IMR-90 (cell line): ENCODE measurements around the gene IKZF3. TPM values are rescaled to one million over a fixed set of nuclear protein-coding genes. Genes with fewer than 3 reads are reported as not detected.

Experiments used
- ATAC-seq: fragments of 200-7000 bp; cut with Tn5 transposase; 2 replicates; pipeline ENCODE4 v1.9.1; 2020; ENCODE audit warnings: low read depth, mild to moderate bottlenecking, moderate library complexity
- BruUV-seq: library from RNA; stranded (reverse); fragments of 400-500 nt; replicated peaks from 2 replicates; lab custom pipeline; 2021; lab: Mats Ljungman, UMichigan
- CTCF ChIA-PET: fragments of 300-600 bp; formaldehyde crosslinking; extraction: SDS; loops from one replicate; lab custom pipeline; 2021; ENCODE audit warnings: antibody characterized with exemption; lab: Yijun Ruan, JAX
- POLR2A ChIA-PET: fragments of 300-600 bp; sonication (Branson Sonifier 250); formaldehyde crosslinking; loops from one replicate; lab custom pipeline; 2022; ENCODE audit warnings: antibody characterized with exemption; ENCODE audit not compliant: unreplicated experiment; lab: Charles Lee
- DNase-seq: peaks from one replicate; pipeline ENCODE4 v3.0.0; 2013
- H2AFZ ChIP-seq: replicated peaks from 2 replicates; pipeline ENCODE3; 2013; ENCODE audit warnings: low read length, mild to moderate bottlenecking; ENCODE audit not compliant: poor library complexity
- H2AK5ac ChIP-seq: 2 replicates; pipeline ENCODE4 v1.6.1; 2013; ENCODE audit warnings: low read depth, low read length, inconsistent platforms
- H2AK9ac ChIP-seq: replicated peaks from 2 replicates; pipeline ENCODE3; 2013; ENCODE audit warnings: mild to moderate bottlenecking, low read depth, low read length, moderate library complexity; ENCODE audit not compliant: poor library complexity
- H2BK120ac ChIP-seq: 2 replicates; pipeline ENCODE4 v1.6.1; 2013; ENCODE audit warnings: low read depth, low read length, inconsistent platforms
- H2BK15ac ChIP-seq: 3 replicates; pipeline ENCODE4 v1.6.1; 2013; ENCODE audit warnings: low read depth, low read length, inconsistent platforms
- H2BK20ac ChIP-seq: 2 replicates; pipeline ENCODE4 v1.6.1; 2013; ENCODE audit warnings: low read depth, mild to moderate bottlenecking, inconsistent platforms, low read length, moderate library complexity
- H2BK5ac ChIP-seq: 2 replicates; pipeline ENCODE4 v1.6.1; 2013; ENCODE audit warnings: mild to moderate bottlenecking, low read depth, low read length, inconsistent platforms; ENCODE audit not compliant: poor library complexity, severe bottlenecking
- H3K14ac ChIP-seq: replicated peaks from 2 replicates; pipeline ENCODE4 v1.6.1; 2013; ENCODE audit warnings: low read depth, low read length, inconsistent platforms
- H3K18ac ChIP-seq: 2 replicates; pipeline ENCODE4 v1.6.1; 2013; ENCODE audit warnings: low read depth, low read length, control low read depth
- H3K23ac ChIP-seq: 2 replicates; pipeline ENCODE4 v1.6.1; 2013; ENCODE audit warnings: low read depth, low read length, inconsistent platforms
- H3K27ac ChIP-seq: 2 replicates; pipeline ENCODE4 v1.5.1; 2013; ENCODE audit warnings: mild to moderate bottlenecking, control low read depth, low read length; ENCODE audit not compliant: insufficient read depth
- H3K27me3 ChIP-seq: 2 replicates; pipeline ENCODE4 v1.6.1; 2013; ENCODE audit warnings: low read length; ENCODE audit not compliant: control insufficient read depth, insufficient read depth
- H3K36me3 ChIP-seq: 2 replicates; pipeline ENCODE4 v1.6.1; 2013; ENCODE audit warnings: low read length, mixed read lengths; ENCODE audit not compliant: control insufficient read depth, insufficient read depth
- H3K4ac ChIP-seq: 2 replicates; pipeline ENCODE4 v1.6.1; 2013; ENCODE audit warnings: low read depth, low read length, inconsistent platforms
- H3K4me1 ChIP-seq: 2 replicates; pipeline ENCODE4 v1.6.1; 2013; ENCODE audit warnings: low read length, mixed read lengths; ENCODE audit not compliant: control insufficient read depth, insufficient read depth
- H3K4me2 ChIP-seq: 2 replicates; pipeline ENCODE4 v1.6.1; 2013; ENCODE audit warnings: low read depth, mild to moderate bottlenecking, control low read depth, low read length, moderate library complexity
- H3K4me3 ChIP-seq: 2 replicates; pipeline ENCODE4 v1.5.1; 2013; ENCODE audit warnings: low read depth, mild to moderate bottlenecking, control low read depth, low read length, moderate library complexity; ENCODE audit not compliant: insufficient read depth
- H3K56ac ChIP-seq: 2 replicates; pipeline ENCODE4 v1.6.1; 2013; ENCODE audit warnings: low read length, inconsistent platforms; ENCODE audit not compliant: insufficient read depth; ENCODE audit errors: extremely low read depth
- H3K79me1 ChIP-seq, 2 experiments: 2 replicates each; pipeline ENCODE4 v1.6.1; 2013; ENCODE audit warnings: low read length in 2 of 2, inconsistent platforms in 1 of 2, low read depth in 1 of 2
- H3K9ac ChIP-seq: 2 replicates; pipeline ENCODE4 v1.6.1; 2013; ENCODE audit warnings: low read depth, low read length, control low read depth
- H3K9me1 ChIP-seq: 2 replicates; pipeline ENCODE4 v1.6.1; 2013; ENCODE audit warnings: low read length, inconsistent platforms; ENCODE audit not compliant: insufficient read depth
- H3K9me3 ChIP-seq: 2 replicates; pipeline ENCODE4 v1.6.1; 2013; ENCODE audit warnings: low read length; ENCODE audit not compliant: control insufficient read depth, insufficient read depth
- H4K20me1 ChIP-seq: 2 replicates; pipeline ENCODE4 v1.6.1; 2013; ENCODE audit warnings: low read length, inconsistent platforms; ENCODE audit not compliant: insufficient read depth
- H4K5ac ChIP-seq: 2 replicates; pipeline ENCODE4 v1.6.1; 2013; ENCODE audit warnings: mild to moderate bottlenecking, low read depth, low read length, control low read depth
- H4K8ac ChIP-seq, 2 experiments: 2 replicates each; pipeline ENCODE4 v1.6.1; 2013; ENCODE audit warnings: low read depth in 2 of 2, low read length in 2 of 2, control low read depth in 1 of 2, inconsistent platforms in 1 of 2
- H4K91ac ChIP-seq: 2 replicates; pipeline ENCODE4 v1.6.1; 2013; ENCODE audit warnings: low read depth, low read length, inconsistent platforms; ENCODE audit not compliant: insufficient read depth
- BHLHE40 ChIP-seq: fragments of 150-350 bp; IDR thresholded peaks from 2 replicates; pipeline ENCODE4 v1.6.1; 2016; ENCODE audit warnings: mild to moderate bottlenecking, low read depth, low read length
- CEBPB ChIP-seq: IDR thresholded peaks from 2 replicates; pipeline ENCODE4 v1.6.1; 2012; ENCODE audit warnings: low read depth, low read length, improper control_type of control experiment
- CHD1 ChIP-seq: IDR thresholded peaks from 2 replicates; pipeline ENCODE4 v1.6.1; 2012; ENCODE audit warnings: low read depth, low read length, improper control_type of control experiment
- MAFK ChIP-seq: IDR thresholded peaks from 2 replicates; pipeline ENCODE4 v1.6.1; 2012; ENCODE audit warnings: low read depth, low read length, improper control_type of control experiment
- MAZ ChIP-seq: IDR thresholded peaks from 2 replicates; pipeline ENCODE4 v1.6.1; 2012; ENCODE audit warnings: low read depth, mild to moderate bottlenecking, low read length, improper control_type of control experiment, moderate library complexity, borderline replicate concordance
- MXI1 ChIP-seq: IDR thresholded peaks from 2 replicates; pipeline ENCODE4 v1.6.1; 2012; ENCODE audit warnings: low read depth, mild to moderate bottlenecking, low read length, moderate library complexity, borderline replicate concordance
- NFE2L2 ChIP-seq: fragments of 150-350 bp; IDR thresholded peaks from 2 replicates; pipeline ENCODE4 v1.6.1; 2016; ENCODE audit warnings: low read depth, mild to moderate bottlenecking, low read length
- POLR2A ChIP-seq: IDR thresholded peaks from 2 replicates; pipeline ENCODE4 v1.6.1; 2012; ENCODE audit warnings: mild to moderate bottlenecking, low read depth, low read length
- RAD21 ChIP-seq: IDR thresholded peaks from 2 replicates; pipeline ENCODE4 v1.6.1; 2012; ENCODE audit warnings: low read length, improper control_type of control experiment
- RCOR1 ChIP-seq: IDR thresholded peaks from 2 replicates; pipeline ENCODE4 v1.6.1; 2012; ENCODE audit warnings: mild to moderate bottlenecking, low read length, improper control_type of control experiment; ENCODE audit not compliant: insufficient replicate concordance
- RFX5 ChIP-seq: IDR thresholded peaks from 2 replicates; pipeline ENCODE4 v1.8.0; 2012; ENCODE audit warnings: low read depth, mild to moderate bottlenecking, low read length, moderate library complexity
- SMC3 ChIP-seq: fragments of 150-350 bp; IDR thresholded peaks from 2 replicates; pipeline ENCODE4 v1.6.1; 2016; ENCODE audit warnings: low read depth, mild to moderate bottlenecking, antibody characterized with exemption, low read length, moderate library complexity
- whole genome bisulfite sequencing, 2 experiments: methylation state at CpG; one replicate each; pipeline versions ENCODE4 v1.1.5 to v1.1.7; 2013; ENCODE audit warnings: missing lambda C conversion rate in 2 of 2; ENCODE audit not compliant: insufficient read length in 1 of 2; ENCODE audit errors: extremely low coverage in 2 of 2; 5-methylcytosine and 5-hydroxymethylcytosine counted together
- dilution Hi-C: fragments of 300-500 bp; cut with HindIII; formaldehyde crosslinking; loops from one replicate; pipeline ENCODE4 v1.14.3; 2018; ENCODE audit warnings: low sequenced_read_pairs; ENCODE audit not compliant: unreplicated experiment
- in situ Hi-C: fragments of 300-500 bp; cut with MboI; formaldehyde crosslinking; loops from 3 replicates; pipeline ENCODE4 v1.14.3; 2019; ENCODE audit warnings: low sequenced_read_pairs, inconsistent platforms, mixed read lengths
- intact Hi-C: fragments of 100-400 bp; cut with micrococcal nuclease; formaldehyde crosslinking; loops from 2 replicates; pipeline ENCODE4 v1.10.0; 2022
- polyA plus RNA-seq, 3 experiments: library from polyadenylated mRNA; depleted of rRNA; stranded (reverse); fragments of >200 nt; gene quantifications; 2 replicates each; pipeline ENCODE4 v1.2.3, GENCODE V29; 2012; ENCODE audit warnings: low replicate concordance in 1 of 3
- total RNA-seq: library from RNA; depleted of rRNA; stranded (reverse); fragments of >200 nt; gene quantifications from 2 replicates; pipeline ENCODE4 v1.2.3, GENCODE V29; 2012
- TF ChIP-seq, protein P1 (sequence below): fragments of 150-350 bp; IDR thresholded peaks from 2 replicates; pipeline ENCODE4 v1.6.1; 2016; ENCODE audit warnings: low read depth, mild to moderate bottlenecking, low read length, moderate library complexity, borderline replicate concordance
- TF ChIP-seq, protein P2 (sequence below): conservative IDR thresholded peaks from 2 replicates; pipeline ENCODE4 v1.5.1; 2012; ENCODE audit warnings: mild to moderate bottlenecking, low read depth, low read length, improper control_type of control experiment
- TF ChIP-seq, protein P3 (sequence below): fragments of 150-350 bp; IDR thresholded peaks from 2 replicates; pipeline ENCODE4 v1.6.1; 2017; ENCODE audit warnings: mild to moderate bottlenecking, antibody characterized with exemption, low read length, low read depth

Gene IKZF3
- total and polyA plus RNA-seq, 2 of the 4 experiments (the other 2 are of a cell fraction) = not detected

DNA sequence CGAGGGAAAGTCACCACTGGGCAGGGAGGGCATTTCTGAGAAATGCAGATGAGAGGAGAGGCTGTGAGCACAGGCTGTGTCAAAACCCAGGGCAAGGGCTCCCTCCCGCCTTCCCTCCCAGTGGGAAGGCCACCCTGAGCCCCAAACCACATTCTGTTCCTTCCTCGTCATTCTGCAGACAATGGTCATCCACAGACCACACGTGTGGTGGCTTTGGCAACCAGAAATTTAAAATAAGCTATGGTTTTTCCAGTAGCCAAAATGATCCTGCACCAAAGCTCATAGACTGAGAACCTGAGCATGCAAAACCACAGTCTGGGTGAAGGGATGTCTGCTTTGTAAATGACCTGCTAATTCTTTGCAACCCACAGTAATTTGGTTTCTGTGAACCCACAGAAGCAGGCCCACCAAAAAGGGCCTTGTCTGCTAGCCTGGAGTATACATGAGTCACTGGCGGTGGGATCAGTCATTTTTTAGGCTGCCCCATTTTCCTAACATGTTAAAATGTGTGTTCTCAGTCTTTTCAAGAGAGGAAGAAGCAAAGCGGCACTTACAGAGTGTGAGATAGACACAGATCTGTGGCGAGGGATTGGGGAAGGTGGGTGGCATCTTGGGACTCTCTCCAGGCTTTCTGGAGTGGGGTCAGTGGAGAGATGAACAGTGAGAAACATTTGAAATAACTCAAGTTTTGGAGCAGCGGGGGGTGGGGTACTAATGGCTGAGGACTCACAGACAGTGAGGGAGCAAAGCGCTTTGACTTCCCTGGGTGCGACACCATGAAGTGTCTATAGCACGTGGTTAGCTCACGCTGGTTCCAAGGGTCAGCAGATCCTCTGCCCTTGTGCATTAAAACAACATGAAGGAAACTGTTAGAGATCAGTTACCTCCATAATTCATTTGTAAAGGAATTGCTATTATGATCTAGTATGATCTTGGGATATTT is 105.9 kb downstream of the IKZF3 start:
- H3K9me3 ChIP-seq = no peaks in the 10 kb centered on the region
- no peaks in the 10 kb centered on the region for H3K36me3 ChIP-seq
- dilution Hi-C loops (no loop called here), intact Hi-C loops (no loop called here), in situ Hi-C loops (no loop called here)
- CTCF ChIA-PET = no interaction called here
- no peak overlapping the region for H3K23ac ChIP-seq
- no peak overlapping the region for H2AK5ac ChIP-seq
- H2BK120ac ChIP-seq = no peak overlapping the region
- BruUV-seq = no TSS peak
- no peak overlapping the region for H3K18ac ChIP-seq
- WGBS, 2 experiments = no CpG with 5 or more reads among the region's 12 CpGs
- H3K27me3 ChIP-seq = peaks cover 24% of the 10 kb centered on the region
- H3K4me2 ChIP-seq = no peak overlapping the region
- no peak overlapping the region for H4K8ac ChIP-seq
- no peak overlapping the region for H2BK5ac ChIP-seq
- POLR2A ChIA-PET = no interaction called here
- H3K27ac ChIP-seq = no peak overlapping the region
- H2AK9ac ChIP-seq = no peak overlapping the region
- no peak overlapping the region for H3K4ac ChIP-seq
- H3K9ac ChIP-seq = no peak overlapping the region
- peaks cover 4% of the 10 kb centered on the region for H3K4me1 ChIP-seq
- no peak overlapping the region for H3K56ac ChIP-seq
- no peak overlapping the region for H4K91ac ChIP-seq
- H4K5ac ChIP-seq = no peak overlapping the region
- DNase-seq = no peak
- peak overlapping the region; percentile 54 for H2AFZ ChIP-seq
- H3K14ac ChIP-seq = no peak overlapping the region
- no peaks in the 10 kb centered on the region for H4K20me1 ChIP-seq
- H2BK20ac ChIP-seq = no peak overlapping the region
- H2BK15ac ChIP-seq = no peak overlapping the region
- H3K9me1 ChIP-seq = no peaks in the 10 kb centered on the region; the same call in 1 of the 2 replicates
- no peaks in the 10 kb centered on the region for H3K79me1 ChIP-seq
- no peak overlapping the region for H3K4me3 ChIP-seq
- ATAC-seq = no peak
- TF ChIP-seq RCOR1 (no peak), MAFK (no peak), SMC3 (no peak), RFX5 (no peak), CHD1 (no peak), POLR2A (no peak), BHLHE40 (no peak), MXI1 (no peak), NFE2L2 (no peak), RAD21 (no peak), CEBPB (no peak), MAZ (no peak)
- TF ChIP-seq, protein P1, sequence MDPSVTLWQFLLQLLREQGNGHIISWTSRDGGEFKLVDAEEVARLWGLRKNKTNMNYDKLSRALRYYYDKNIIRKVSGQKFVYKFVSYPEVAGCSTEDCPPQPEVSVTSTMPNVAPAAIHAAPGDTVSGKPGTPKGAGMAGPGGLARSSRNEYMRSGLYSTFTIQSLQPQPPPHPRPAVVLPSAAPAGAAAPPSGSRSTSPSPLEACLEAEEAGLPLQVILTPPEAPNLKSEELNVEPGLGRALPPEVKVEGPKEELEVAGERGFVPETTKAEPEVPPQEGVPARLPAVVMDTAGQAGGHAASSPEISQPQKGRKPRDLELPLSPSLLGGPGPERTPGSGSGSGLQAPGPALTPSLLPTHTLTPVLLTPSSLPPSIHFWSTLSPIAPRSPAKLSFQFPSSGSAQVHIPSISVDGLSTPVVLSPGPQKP = no peak
- TF ChIP-seq, protein P2, sequence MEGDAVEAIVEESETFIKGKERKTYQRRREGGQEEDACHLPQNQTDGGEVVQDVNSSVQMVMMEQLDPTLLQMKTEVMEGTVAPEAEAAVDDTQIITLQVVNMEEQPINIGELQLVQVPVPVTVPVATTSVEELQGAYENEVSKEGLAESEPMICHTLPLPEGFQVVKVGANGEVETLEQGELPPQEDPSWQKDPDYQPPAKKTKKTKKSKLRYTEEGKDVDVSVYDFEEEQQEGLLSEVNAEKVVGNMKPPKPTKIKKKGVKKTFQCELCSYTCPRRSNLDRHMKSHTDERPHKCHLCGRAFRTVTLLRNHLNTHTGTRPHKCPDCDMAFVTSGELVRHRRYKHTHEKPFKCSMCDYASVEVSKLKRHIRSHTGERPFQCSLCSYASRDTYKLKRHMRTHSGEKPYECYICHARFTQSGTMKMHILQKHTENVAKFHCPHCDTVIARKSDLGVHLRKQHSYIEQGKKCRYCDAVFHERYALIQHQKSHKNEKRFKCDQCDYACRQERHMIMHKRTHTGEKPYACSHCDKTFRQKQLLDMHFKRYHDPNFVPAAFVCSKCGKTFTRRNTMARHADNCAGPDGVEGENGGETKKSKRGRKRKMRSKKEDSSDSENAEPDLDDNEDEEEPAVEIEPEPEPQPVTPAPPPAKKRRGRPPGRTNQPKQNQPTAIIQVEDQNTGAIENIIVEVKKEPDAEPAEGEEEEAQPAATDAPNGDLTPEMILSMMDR = no peak
- TF ChIP-seq, protein P3, sequence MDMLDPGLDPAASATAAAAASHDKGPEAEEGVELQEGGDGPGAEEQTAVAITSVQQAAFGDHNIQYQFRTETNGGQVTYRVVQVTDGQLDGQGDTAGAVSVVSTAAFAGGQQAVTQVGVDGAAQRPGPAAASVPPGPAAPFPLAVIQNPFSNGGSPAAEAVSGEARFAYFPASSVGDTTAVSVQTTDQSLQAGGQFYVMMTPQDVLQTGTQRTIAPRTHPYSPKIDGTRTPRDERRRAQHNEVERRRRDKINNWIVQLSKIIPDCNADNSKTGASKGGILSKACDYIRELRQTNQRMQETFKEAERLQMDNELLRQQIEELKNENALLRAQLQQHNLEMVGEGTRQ = no peak
